Activated B cell treated with CpG ODN at 0.5 μM for 24 hours (primary cell): ENCODE measurements around the gene VN1R5. TPM values are rescaled to one million over a fixed set of nuclear protein-coding genes. Genes with fewer than 3 reads are reported as not detected.
"Not testable (repeated sequence)": the region's sequence is repeated elsewhere in the genome, so short reads cannot be mapped to it uniquely, and the experiment has no call there.

Source experiments
- ATAC-seq: fragments of 200-7000 bp; cut with Tn5 transposase; one replicate; pipeline ENCODE4 v1.10.0; 2021; ENCODE audit warnings: low read depth, mild to moderate bottlenecking, moderate library complexity
- CTCF ChIA-PET: fragments of 350-600 bp; sonication (Branson Sonifier 250); formaldehyde crosslinking; loops from one replicate; lab custom pipeline; 2021; ENCODE audit warnings: antibody characterized with exemption; lab: Charles Lee
- POLR2A ChIA-PET: fragments of 350-600 bp; sonication (Branson Sonifier 250); formaldehyde crosslinking; loops from one replicate; lab custom pipeline; 2021; ENCODE audit warnings: antibody characterized with exemption; lab: Charles Lee
- DNase-seq: peaks from one replicate; pipeline ENCODE4 v3.0.0; 2022
- H3K27ac Mint-ChIP-seq: one replicate; pipeline ENCODE4 v1.8.0; 2020; ENCODE audit warnings: mixed read lengths
- H3K27me3 Mint-ChIP-seq: one replicate; pipeline ENCODE4 v1.8.0; 2021; ENCODE audit warnings: mixed read lengths
- H3K36me3 Mint-ChIP-seq: one replicate; pipeline ENCODE4 v1.8.0; 2021; ENCODE audit warnings: low read depth, mixed read lengths
- H3K4me1 Mint-ChIP-seq: one replicate; pipeline ENCODE4 v1.8.0; 2021; ENCODE audit warnings: mixed read lengths
- H3K4me3 Mint-ChIP-seq: one replicate; pipeline ENCODE4 v1.8.0; 2020; ENCODE audit warnings: mild to moderate bottlenecking, mixed read lengths
- H3K9me3 Mint-ChIP-seq: one replicate; pipeline ENCODE4 v1.8.0; 2020; ENCODE audit warnings: mixed read lengths
- intact Hi-C: fragments of 100-400 bp; cut with micrococcal nuclease; formaldehyde crosslinking; loops from one replicate; pipeline ENCODE4 v1.15.1; 2024
- total RNA-seq: library from RNA; stranded (reverse); gene quantifications from 2 replicates; pipeline ENCODE4 v1.2.3, GENCODE V29; 2022
- TF ChIP-seq, protein P1 (sequence below): fragments of 200-600 bp; IDR thresholded peaks from one replicate; pipeline ENCODE4 v1.8.0; 2022; ENCODE audit warnings: antibody characterized with exemption, mild to moderate bottlenecking

VN1R5 gene
- total RNA-seq, 1 donor from 2014 or later = not detected

DNA sequence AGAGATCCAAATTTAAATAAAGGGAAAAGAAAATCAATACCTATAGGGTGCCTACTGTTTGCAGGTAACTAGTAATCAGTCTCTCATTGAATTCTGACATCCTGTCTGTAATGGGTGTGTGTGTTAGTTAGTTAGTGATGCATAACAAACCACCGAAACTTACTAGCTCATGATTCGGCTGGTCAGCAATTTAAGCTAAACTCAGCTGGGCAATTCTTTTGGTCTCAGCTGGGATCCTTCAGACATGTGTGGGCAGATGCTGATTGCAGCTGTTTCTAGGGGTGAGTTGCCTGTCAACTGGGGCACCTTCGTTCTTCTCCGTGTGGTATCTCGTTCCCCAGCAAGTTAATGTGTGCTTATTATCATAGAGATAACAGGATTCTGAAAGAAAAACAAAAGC, 43.9 kb upstream of the VN1R5 start:
- Mint-ChIP-seq H3K9me3 (no peaks in the 10 kb centered on the region), H3K4me1 (peaks cover 53% of the 10 kb centered on the region), H3K4me3 (peak overlapping the region; percentile 65), H3K27me3 (no peaks in the 10 kb centered on the region), H3K27ac (peak overlapping the region; percentile 73), H3K36me3 (peaks cover 21% of the 10 kb centered on the region)
- ChIA-PET CTCF (interaction anchor here (2.5 kb wide), 1 partner anchor 178 kb away, joined by 7 read pairs; no protein-coding TSS in a partner anchor), POLR2A (interaction anchor here (2.6 kb wide), 1 partner anchor 133 kb away, joined by 17 read pairs; the partner anchor contains the start of gene ZNF670)
- TF ChIP-seq, protein P1, sequence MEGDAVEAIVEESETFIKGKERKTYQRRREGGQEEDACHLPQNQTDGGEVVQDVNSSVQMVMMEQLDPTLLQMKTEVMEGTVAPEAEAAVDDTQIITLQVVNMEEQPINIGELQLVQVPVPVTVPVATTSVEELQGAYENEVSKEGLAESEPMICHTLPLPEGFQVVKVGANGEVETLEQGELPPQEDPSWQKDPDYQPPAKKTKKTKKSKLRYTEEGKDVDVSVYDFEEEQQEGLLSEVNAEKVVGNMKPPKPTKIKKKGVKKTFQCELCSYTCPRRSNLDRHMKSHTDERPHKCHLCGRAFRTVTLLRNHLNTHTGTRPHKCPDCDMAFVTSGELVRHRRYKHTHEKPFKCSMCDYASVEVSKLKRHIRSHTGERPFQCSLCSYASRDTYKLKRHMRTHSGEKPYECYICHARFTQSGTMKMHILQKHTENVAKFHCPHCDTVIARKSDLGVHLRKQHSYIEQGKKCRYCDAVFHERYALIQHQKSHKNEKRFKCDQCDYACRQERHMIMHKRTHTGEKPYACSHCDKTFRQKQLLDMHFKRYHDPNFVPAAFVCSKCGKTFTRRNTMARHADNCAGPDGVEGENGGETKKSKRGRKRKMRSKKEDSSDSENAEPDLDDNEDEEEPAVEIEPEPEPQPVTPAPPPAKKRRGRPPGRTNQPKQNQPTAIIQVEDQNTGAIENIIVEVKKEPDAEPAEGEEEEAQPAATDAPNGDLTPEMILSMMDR = no peak
- intact Hi-C loops = loop anchor here (5.0 kb wide), 4 partner anchors 105 to 705 kb away; partner anchors contain the start of genes CNST, SMYD3, TFB2M and ZNF670
- ATAC-seq (peak; percentile 1), DNase-seq (no peak)

DNA sequence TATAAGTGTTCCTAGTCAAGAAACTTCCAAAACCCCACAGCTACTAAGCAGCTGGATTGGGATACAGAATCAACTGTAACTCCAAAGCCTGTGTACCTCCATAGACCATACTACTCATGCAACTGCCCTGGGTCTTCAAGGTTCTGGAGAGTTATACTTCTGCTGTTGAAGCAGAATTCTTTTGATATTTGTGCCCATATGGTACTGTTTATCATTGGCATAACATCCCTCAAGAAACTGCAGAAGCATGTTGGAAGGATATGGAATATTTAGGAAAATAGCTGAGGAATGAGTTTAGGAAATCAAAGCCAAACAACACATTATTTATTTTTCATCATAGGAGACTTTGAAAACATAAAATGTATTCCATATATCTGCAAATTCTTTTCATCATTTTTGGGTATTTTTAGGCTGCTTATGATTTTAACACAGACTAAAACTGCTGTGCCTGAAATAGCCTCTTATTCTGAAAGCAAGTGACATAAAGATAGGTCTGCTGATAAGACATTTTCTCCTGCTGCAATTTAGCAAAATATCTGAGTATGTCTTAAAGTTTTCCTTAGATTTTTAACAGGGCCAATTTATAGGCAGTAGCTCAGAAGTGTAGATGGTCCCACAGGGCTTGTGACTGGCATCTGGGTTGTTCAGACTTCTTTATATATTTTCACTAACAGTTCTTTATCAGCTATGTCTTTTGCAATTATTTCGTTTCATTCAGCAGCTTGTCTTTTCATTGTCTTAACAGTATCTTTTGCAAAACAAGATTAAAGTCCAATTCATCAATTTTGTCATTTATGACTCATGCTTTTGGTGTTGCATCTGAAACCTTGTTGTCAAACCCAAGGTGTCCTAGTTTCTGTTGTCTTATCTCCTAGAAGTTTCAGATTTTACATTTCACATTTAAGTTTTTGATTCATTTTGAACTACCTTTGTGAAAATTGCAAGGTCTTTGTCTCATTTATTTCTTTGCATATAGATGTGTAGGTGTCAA, 43.0 kb upstream of the VN1R5 start:
- CTCF ChIA-PET = interaction anchor here (0.6 to 2.5 kb wide), 2 partner anchors 177 to 356 kb away, joined by 3 to 7 read pairs; no protein-coding TSS in a partner anchor
- intact Hi-C loops = loop anchor here (5.0 kb wide), 4 partner anchors 104 to 706 kb away; partner anchors contain the start of genes CNST, SMYD3, TFB2M and ZNF670
- H3K4me3 Mint-ChIP-seq = no peak overlapping the region
- DNase-seq (no peak), ATAC-seq (no peak)
- peaks cover 15% of the 10 kb centered on the region for H3K36me3 Mint-ChIP-seq
- H3K4me1 Mint-ChIP-seq = peaks cover 44% of the 10 kb centered on the region
- no peaks in the 10 kb centered on the region for H3K9me3 Mint-ChIP-seq
- H3K27ac Mint-ChIP-seq = peak overlapping the region; percentile 73
- POLR2A ChIA-PET = no interaction called here
- TF ChIP-seq, protein P1 = no peak
- H3K27me3 Mint-ChIP-seq = peaks cover 3% of the 10 kb centered on the region

DNA sequence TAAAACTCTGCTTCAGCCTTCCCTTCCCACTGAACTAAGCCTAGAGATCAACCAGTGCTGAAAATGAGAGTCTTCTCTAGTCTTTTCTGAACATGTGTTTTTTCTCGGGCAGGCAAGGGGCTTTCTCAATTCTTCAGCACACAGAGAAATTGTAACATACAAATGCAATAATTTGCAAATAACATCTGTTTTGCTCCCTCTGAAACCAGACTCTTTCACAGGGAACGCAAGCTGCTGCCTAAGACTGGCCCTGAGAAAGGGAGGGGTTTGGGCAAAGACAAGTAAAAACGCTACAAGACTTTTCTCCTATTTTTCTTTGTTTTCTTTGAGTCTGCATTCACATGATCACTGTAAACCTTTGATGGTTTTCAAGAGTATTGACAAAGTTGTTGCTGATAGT, 39.6 kb upstream of the VN1R5 start:
- CTCF ChIA-PET = no interaction called here
- POLR2A ChIA-PET = no interaction called here
- H3K27ac Mint-ChIP-seq = no peak overlapping the region
- no peak overlapping the region for H3K4me3 Mint-ChIP-seq
- intact Hi-C loops = no loop called here
- H3K36me3 Mint-ChIP-seq = no peaks in the 10 kb centered on the region
- no peaks in the 10 kb centered on the region for H3K9me3 Mint-ChIP-seq
- H3K27me3 Mint-ChIP-seq = peaks cover 7% of the 10 kb centered on the region
- TF ChIP-seq, protein P1 = no peak
- H3K4me1 Mint-ChIP-seq = peaks cover 18% of the 10 kb centered on the region
- DNase-seq = no peak
- no peak for ATAC-seq

DNA sequence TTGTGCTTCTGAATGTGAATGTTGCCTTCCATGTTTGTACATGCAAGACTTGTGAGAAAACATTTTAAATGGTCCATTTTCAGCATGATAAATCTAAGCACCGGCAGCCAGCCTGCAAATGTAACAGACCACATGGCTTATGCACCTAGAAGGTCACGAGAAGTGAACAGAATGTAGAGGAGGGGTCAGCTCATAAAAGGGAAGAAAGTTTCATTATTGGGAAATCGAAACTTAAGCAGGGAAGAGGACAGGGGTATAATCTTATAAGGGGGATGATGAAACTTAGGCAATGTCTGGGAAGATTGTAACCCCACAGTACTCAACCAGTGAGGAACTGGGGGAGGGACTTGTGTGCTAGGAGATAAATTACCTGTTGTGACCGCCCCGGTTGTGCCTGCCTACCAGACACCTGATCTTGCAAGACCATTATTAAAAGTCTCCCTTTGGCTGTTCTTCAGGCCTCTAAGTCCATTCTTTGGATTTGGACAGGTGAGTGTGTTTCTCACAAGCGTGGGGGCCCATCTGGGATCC, 37.7 kb upstream of the VN1R5 start:
- no peaks in the 10 kb centered on the region for H3K36me3 Mint-ChIP-seq
- ATAC-seq = no peak
- DNase-seq = no peak
- no peak overlapping the region for H3K27ac Mint-ChIP-seq
- TF ChIP-seq, protein P1 = no peak
- intact Hi-C loops = no loop called here
- no peak overlapping the region for H3K4me3 Mint-ChIP-seq
- H3K4me1 Mint-ChIP-seq = peaks cover 4% of the 10 kb centered on the region
- ChIA-PET CTCF (no interaction called here), POLR2A (no interaction called here)
- H3K27me3 Mint-ChIP-seq = peaks cover 10% of the 10 kb centered on the region
- H3K9me3 Mint-ChIP-seq = no peaks in the 10 kb centered on the region

DNA sequence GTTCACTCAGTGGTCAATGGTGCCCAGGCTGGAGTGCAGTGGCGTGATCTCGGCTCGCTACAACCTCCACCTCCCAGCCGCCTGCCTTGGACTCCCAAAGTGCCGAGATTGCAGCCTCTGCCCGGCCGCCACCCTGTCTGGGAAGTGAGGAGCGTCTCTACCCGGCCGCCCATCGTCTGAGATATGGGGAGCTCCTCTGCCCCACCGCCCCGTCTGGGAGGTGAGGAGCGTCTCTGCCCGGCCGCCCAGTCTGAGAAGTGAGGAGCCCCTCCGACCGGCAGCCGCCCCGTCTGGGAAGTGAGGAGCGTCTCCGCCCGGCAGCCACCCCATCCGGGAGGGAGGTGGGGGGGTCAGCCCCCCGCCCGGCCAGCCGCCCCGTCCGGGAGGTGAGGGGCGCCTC, 35.6 kb upstream of the VN1R5 start:
- intact Hi-C loops, DNase-seq, CTCF ChIA-PET, H3K4me1 Mint-ChIP-seq, POLR2A ChIA-PET, H3K36me3 Mint-ChIP-seq, H3K4me3 Mint-ChIP-seq, H3K27ac Mint-ChIP-seq, ATAC-seq: not testable (repeated sequence)
- peaks cover 12% of the 10 kb centered on the region for H3K9me3 Mint-ChIP-seq
- peaks cover 19% of the 10 kb centered on the region for H3K27me3 Mint-ChIP-seq
